ENCODE data around the gene PCMTD2. TPM values are rescaled to one million over a fixed set of nuclear protein-coding genes. Genes with fewer than 3 reads are reported as not detected.

PCMTD2 gene
- total and polyA plus RNA-seq, 2 of the 13 experiments (the other 11 are each of a cell fraction or from before 2014, with no cell fraction given) = 47.0 to 76.9 TPM

GRCh38 chr20:64236137-64237088 lies 19.1 kb upstream of the PCMTD2 start (continued):
- TF ChIP-seq ZUFSP (CRISPR knock-in tag; IDR thresholded peaks at IDR 0.05; ENCODE audit: borderline replicate concordance) (no peak), ZFP36L2 (CRISPR knock-in tag; IDR thresholded peaks at IDR 0.05) (no peak), TAF1 (CRISPR knock-in tag; IDR thresholded peaks at IDR 0.05) (no peak; the same call in 1 of the 2 replicates), NAIF1 (CRISPR knock-in tag; IDR thresholded peaks at IDR 0.05; ENCODE audit: borderline replicate concordance) (no peak), FOSL2 (CRISPR knock-in tag; IDR thresholded peaks at IDR 0.05) (peak; percentile 93), ZNF414 (CRISPR knock-in tag; IDR thresholded peaks at IDR 0.05) (peak; percentile 72; the same call in 1 of the 2 replicates), NBN (conservative IDR thresholded peaks at IDR 0.05) (no peak), SKIL (CRISPR knock-in tag; IDR thresholded peaks at IDR 0.05; ENCODE audit: borderline replicate concordance) (peak; percentile 80; the same call in 1 of the 2 replicates), ZNF451 (CRISPR knock-in tag; IDR thresholded peaks at IDR 0.05) (0 out of 2 replicates have a peak, but pooled peaks have one; percentile 39), GTF3A (CRISPR knock-in tag; conservative IDR thresholded peaks at IDR 0.05) (peak; percentile 2; the same call in 1 of the 2 replicates), MED8 (CRISPR knock-in tag; IDR thresholded peaks at IDR 0.05; ENCODE audit: insufficient replicate concordance) (peak; percentile 20), FOXO1 (CRISPR knock-in tag; IDR thresholded peaks at IDR 0.05) (0 out of 2 replicates have a peak, but pooled peaks have one; percentile 19), ZNF660 (CRISPR knock-in tag; IDR thresholded peaks at IDR 0.05; ENCODE audit: borderline replicate concordance, low read depth) (no peak), FUBP1 (CRISPR knock-in tag; IDR thresholded peaks at IDR 0.05; ENCODE audit: borderline replicate concordance) (no peak), ZSCAN25 (CRISPR knock-in tag; IDR thresholded peaks at IDR 0.05) (peak; percentile 70; the same call in 1 of the 2 replicates)
